Cardiac muscle cell (in vitro differentiated cells and primary cell): ENCODE measurements around the gene GLRA3. TPM values are rescaled to one million over a fixed set of nuclear protein-coding genes. Genes with fewer than 3 reads are reported as not detected.

Experiments
- DNase-seq, 2 donors: peaks; one replicate each; pipeline versions ENCODE4 v3.0.0 to v3.0.0-alpha.2; 2010 to 2017; ENCODE audit warnings: low read depth in 1 of 2, low spot score in 1 of 2
- H3K27ac ChIP-seq: fragments of 200-600 bp; sonication (generic); 2 replicates; pipeline ENCODE4 v1.5.1; 2016
- H3K27me3 ChIP-seq: fragments of 200-600 bp; sonication (generic); 2 replicates; pipeline ENCODE4 v1.6.0; 2016; ENCODE audit warnings: control low read depth
- H3K36me3 ChIP-seq: fragments of 200-600 bp; sonication (generic); 2 replicates; pipeline ENCODE4 v1.5.1; 2016; ENCODE audit warnings: control low read depth
- H3K4me1 ChIP-seq: fragments of 200-600 bp; sonication (generic); 2 replicates; pipeline ENCODE4 v1.8.1; 2017; ENCODE audit warnings: low read depth, mild to moderate bottlenecking, mixed run types
- H3K4me3 ChIP-seq: fragments of 200-600 bp; sonication (generic); 2 replicates; pipeline ENCODE4 v1.5.1; 2016; ENCODE audit warnings: mild to moderate bottlenecking
- H3K9me3 ChIP-seq: fragments of 200-600 bp; sonication (generic); 2 replicates; pipeline ENCODE4 v1.5.1; 2017; ENCODE audit warnings: low read depth, mild to moderate bottlenecking, control low read depth
- polyA plus RNA-seq: library from polyadenylated mRNA; unstranded; fragments of >200 nt; fragmentation: Nextera tagmentation; extraction: Ambion mirVana; gene quantifications from 2 replicates; pipeline ENCODE4 v1.2.1, GENCODE V29; 2016
- total RNA-seq: library from RNA; depleted of rRNA; stranded (reverse); fragments of >200 nt; gene quantifications from 2 replicates; pipeline ENCODE4 v1.2.3, GENCODE V29; 2016
- TF ChIP-seq, protein P1 (sequence below): IDR thresholded peaks from 2 replicates; pipeline ENCODE4 v1.5.1; 2012; ENCODE audit warnings: low read depth, mild to moderate bottlenecking, low read length

Gene GLRA3
- total and polyA plus RNA-seq, 2 experiments from 2014 or later: not detected

DNA sequence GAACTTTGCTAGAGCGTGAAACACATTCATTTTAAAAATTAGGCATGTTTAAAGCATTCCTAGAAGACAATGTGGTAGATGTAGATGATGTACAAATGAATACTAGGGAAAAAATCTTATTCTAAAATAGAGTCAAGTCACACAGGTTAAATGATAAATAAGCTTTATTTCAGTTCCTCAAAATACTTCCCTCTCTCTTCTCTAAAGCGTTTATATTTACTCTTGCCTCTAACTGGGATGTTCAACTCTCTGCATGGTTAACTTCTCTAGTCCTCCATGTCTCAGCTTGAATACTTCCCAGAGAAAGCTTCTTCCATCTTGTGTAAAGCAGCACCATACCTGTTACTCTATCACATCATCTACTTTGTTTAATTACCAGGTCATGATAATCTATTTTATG, 30.9 kb upstream of the GLRA3 start:
- Histone ChIP-seq H3K27ac (no peak overlapping the region), H3K36me3 (no peaks in the 10 kb centered on the region), H3K4me3 (no peak overlapping the region), H3K9me3 (no peaks in the 10 kb centered on the region), H3K4me1 (no peaks in the 10 kb centered on the region), H3K27me3 (no peaks in the 10 kb centered on the region)
- DNase-seq: no peak
- TF ChIP-seq, protein P1, sequence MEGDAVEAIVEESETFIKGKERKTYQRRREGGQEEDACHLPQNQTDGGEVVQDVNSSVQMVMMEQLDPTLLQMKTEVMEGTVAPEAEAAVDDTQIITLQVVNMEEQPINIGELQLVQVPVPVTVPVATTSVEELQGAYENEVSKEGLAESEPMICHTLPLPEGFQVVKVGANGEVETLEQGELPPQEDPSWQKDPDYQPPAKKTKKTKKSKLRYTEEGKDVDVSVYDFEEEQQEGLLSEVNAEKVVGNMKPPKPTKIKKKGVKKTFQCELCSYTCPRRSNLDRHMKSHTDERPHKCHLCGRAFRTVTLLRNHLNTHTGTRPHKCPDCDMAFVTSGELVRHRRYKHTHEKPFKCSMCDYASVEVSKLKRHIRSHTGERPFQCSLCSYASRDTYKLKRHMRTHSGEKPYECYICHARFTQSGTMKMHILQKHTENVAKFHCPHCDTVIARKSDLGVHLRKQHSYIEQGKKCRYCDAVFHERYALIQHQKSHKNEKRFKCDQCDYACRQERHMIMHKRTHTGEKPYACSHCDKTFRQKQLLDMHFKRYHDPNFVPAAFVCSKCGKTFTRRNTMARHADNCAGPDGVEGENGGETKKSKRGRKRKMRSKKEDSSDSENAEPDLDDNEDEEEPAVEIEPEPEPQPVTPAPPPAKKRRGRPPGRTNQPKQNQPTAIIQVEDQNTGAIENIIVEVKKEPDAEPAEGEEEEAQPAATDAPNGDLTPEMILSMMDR: no peak

DNA sequence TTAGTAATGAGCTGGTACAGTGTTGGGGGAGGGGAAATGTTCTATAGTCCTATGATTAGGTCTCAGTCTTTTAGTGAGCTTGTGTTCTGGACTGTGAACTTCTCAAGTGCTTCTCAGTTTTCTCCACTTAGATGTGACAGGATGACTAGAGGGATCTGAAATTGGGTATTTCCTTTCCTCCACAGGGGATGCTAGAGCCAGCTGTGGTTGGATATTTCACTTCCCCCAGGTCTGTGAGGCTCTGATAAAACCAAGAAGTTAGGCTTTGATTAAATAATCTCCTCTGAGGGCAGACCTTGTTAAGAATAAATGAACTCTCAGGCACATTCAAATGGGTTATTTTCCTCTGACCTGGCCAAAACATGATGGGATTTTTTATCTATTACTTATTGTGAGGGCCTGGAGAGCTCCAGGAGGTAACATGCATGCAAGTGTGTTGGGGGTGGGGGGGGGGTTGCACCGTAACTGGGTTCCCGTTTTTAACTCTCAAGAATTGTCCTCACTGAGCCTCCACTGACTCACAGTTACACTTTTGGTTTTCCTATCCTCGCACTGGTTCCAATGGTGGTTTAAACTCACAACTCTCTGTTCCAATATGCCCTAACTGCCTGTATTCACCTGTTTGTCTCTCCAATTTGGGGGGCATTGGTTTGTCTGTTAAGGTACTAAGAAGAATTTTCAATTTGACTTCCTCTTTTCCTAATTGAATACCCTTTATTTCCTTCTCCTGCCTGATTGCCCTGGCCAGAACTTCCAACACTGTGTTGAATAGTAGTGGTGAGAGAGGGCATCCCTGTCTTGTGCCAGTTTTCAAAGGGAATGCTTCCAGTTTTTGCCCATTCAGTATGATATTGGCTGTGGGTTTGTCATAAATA, 28.1 kb upstream of the GLRA3 start:
- Histone ChIP-seq H3K9me3 (no peaks in the 10 kb centered on the region), H3K36me3 (no peaks in the 10 kb centered on the region), H3K4me1 (no peaks in the 10 kb centered on the region), H3K4me3 (no peak overlapping the region), H3K27ac (no peak overlapping the region), H3K27me3 (no peaks in the 10 kb centered on the region)
- TF ChIP-seq, protein P1: no peak
- no peak for DNase-seq

DNA sequence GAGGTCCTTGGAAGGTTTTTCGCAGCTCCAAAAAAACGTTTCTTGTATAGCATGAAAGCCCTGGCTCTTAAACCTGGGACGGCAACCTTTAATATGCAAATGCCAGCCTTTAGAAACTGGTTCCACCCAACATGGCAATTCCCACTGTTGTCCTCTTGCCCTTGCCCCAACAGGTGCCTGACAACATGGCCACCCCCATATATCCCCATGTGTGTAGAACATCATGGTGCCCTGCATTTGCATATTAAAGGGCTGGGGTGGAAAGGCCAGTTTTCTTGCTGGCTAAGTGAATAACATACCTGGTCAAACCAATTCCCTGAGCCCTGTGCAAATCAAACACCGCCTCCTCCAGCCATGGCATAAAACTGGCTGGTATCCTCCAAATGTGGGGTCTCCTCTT, 26.0 kb upstream of the GLRA3 start:
- TF ChIP-seq, protein P1: no peak
- Histone ChIP-seq H3K36me3 (no peaks in the 10 kb centered on the region), H3K4me3 (no peak overlapping the region), H3K27me3 (no peaks in the 10 kb centered on the region), H3K27ac (no peak overlapping the region), H3K4me1 (no peaks in the 10 kb centered on the region), H3K9me3 (no peaks in the 10 kb centered on the region)
- DNase-seq: no peak

DNA sequence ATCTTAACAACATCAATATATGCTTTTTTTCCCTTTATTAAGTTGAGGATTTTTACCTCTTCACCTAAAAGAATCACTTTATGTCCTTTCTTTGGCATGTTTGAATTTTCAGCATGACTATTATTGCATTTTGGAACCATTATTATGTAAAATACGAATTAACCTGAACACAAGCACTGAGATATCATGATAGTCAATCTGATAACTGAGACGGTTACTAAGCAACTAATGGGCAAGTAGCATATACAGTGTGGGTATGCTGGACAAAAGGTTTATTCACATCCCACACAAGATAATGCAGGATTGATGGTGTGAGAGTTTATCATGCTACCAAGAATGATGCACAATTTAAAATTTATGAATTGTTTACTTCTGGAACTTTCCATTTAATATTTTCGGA, 24.6 kb upstream of the GLRA3 start:
- H3K4me3 ChIP-seq: no peak overlapping the region
- DNase-seq: no peak
- H3K27me3 ChIP-seq: no peaks in the 10 kb centered on the region
- no peaks in the 10 kb centered on the region for H3K36me3 ChIP-seq
- TF ChIP-seq, protein P1: no peak
- no peaks in the 10 kb centered on the region for H3K4me1 ChIP-seq
- H3K9me3 ChIP-seq: no peaks in the 10 kb centered on the region
- H3K27ac ChIP-seq: no peak overlapping the region

DNA sequence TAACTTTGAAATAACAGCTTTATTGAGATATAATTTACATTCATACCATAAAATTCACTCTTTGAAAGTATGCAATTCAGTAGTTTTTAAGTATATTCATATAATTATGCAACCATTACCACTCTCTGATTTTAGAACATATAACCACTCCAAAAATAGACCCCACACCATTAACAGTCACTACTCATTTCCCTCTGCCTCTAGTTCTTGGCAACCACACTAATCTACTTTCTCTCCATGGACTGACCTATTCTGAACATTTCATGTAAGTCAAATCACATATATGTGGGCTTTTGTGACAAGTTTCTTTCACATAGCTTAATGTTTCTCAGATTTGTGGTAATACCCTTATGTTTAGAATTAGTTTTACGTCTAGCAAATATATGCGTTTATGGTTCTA, 19.5 kb upstream of the GLRA3 start:
- Histone ChIP-seq H3K27me3 (no peaks in the 10 kb centered on the region), H3K4me1 (no peaks in the 10 kb centered on the region), H3K9me3 (no peaks in the 10 kb centered on the region), H3K36me3 (no peaks in the 10 kb centered on the region), H3K27ac (no peak overlapping the region), H3K4me3 (no peak overlapping the region)
- no peak for DNase-seq
- TF ChIP-seq, protein P1: no peak
